Common myeloid progenitor, CD34-positive (primary cell): Measurements from ENCODE around the gene CFAP61.
"Not testable (repeated sequence)": the region's sequence is repeated elsewhere in the genome, so short reads cannot be mapped to it uniquely, and the experiment has no call there.

Experiments used
- CTCF ChIA-PET: fragments of 350-600 bp; sonication (Branson Sonifier 250); formaldehyde crosslinking; loops from one replicate; lab custom pipeline; 2021; ENCODE audit warnings: antibody characterized with exemption; lab: Charles Lee
- POLR2A ChIA-PET: fragments of 350-600 bp; sonication (Branson Sonifier 250); formaldehyde crosslinking; loops from one replicate; lab custom pipeline; 2021; ENCODE audit warnings: antibody characterized with exemption; lab: Charles Lee
- DNase-seq, 3 donors: peaks; one replicate each; pipeline versions ENCODE4 v3.0.0 to v3.0.0-alpha.2; 2013
- H3K27ac ChIP-seq, 2 experiments: 1 replicate in 1 of 2; 2 replicates in 1 of 2; pipeline ENCODE4 v1.7.0; 2013; ENCODE audit warnings: inconsistent platforms in 2 of 2, low read length in 2 of 2, mild to moderate bottlenecking in 2 of 2, low read depth in 1 of 2, moderate library complexity in 1 of 2; ENCODE audit not compliant: severe bottlenecking in 2 of 2, insufficient read depth in 1 of 2, poor library complexity in 1 of 2
- H3K27me3 ChIP-seq, 5 experiments: replicated peaks in 2 of 5; 1 replicate in 3 of 5; 2 replicates in 2 of 5; pipeline versions ENCODE4 v1.6.1 to v1.7.0; 2013; ENCODE audit warnings: low read length in 4 of 5, mild to moderate bottlenecking in 2 of 5, moderate library complexity in 2 of 5, inconsistent platforms in 1 of 5; ENCODE audit not compliant: insufficient read depth in 5 of 5, control insufficient read depth in 4 of 5
- H3K36me3 ChIP-seq, 4 experiments: 1 replicate in 2 of 4; 2 replicates in 2 of 4; pipeline versions ENCODE4 v1.6.1 to v1.7.0; 2013; ENCODE audit warnings: low read length in 3 of 4, control low read depth in 1 of 4, mild to moderate bottlenecking in 1 of 4; ENCODE audit not compliant: control insufficient read depth in 4 of 4, insufficient read depth in 4 of 4
- H3K4me1 ChIP-seq, 4 experiments: 1 replicate in 3 of 4; 2 replicates in 1 of 4; pipeline versions ENCODE4 v1.6.1 to v1.7.1; 2013; ENCODE audit warnings: low read length in 3 of 4, mild to moderate bottlenecking in 3 of 4, control low read depth in 1 of 4, inconsistent platforms in 1 of 4, moderate library complexity in 1 of 4; ENCODE audit not compliant: control insufficient read depth in 4 of 4, insufficient read depth in 4 of 4; ENCODE audit errors: control extremely low read depth in 1 of 4
- H3K4me3 ChIP-seq, 7 experiments: 1 replicate in 4 of 7; 2 replicates in 3 of 7; pipeline versions ENCODE4 v1.5.1 to v1.7.0; 2013; ENCODE audit warnings: mild to moderate bottlenecking in 7 of 7, low read length in 6 of 7, moderate library complexity in 6 of 7, inconsistent platforms in 2 of 7, low read depth in 2 of 7, control low read depth in 1 of 7; ENCODE audit not compliant: insufficient read depth in 4 of 7, control insufficient read depth in 1 of 7; ENCODE audit errors: extremely low read depth in 1 of 7
- H3K9me3 ChIP-seq, 5 experiments: 1 replicate in 4 of 5; 2 replicates in 1 of 5; pipeline versions ENCODE4 v1.6.1 to v1.7.1; 2013; ENCODE audit warnings: low read length in 4 of 5, mild to moderate bottlenecking in 2 of 5, inconsistent platforms in 1 of 5, low read depth in 1 of 5, moderate library complexity in 1 of 5; ENCODE audit not compliant: control insufficient read depth in 4 of 5, insufficient read depth in 2 of 5; ENCODE audit errors: control extremely low read depth in 1 of 5
- WGBS: methylation state at CpG from one replicate; pipeline ENCODE4 v1.1.5; 2013; ENCODE audit not compliant: insufficient coverage; 5-methylcytosine and 5-hydroxymethylcytosine counted together

The CFAP61 gene

GRCh38 chr20:20231528-20232298 lies 179.4 kb downstream of the CFAP61 start:
- H3K9me3 ChIP-seq, result peaks cover 0 to 2% (median 0%) of the 10 kb centered on the region in 5 experiments
- WGBS, result 71% methylated on average over 7 of the region's 11 CpGs
- H3K4me1 ChIP-seq, result peaks cover 0 to 8% (median 2%) of the 10 kb centered on the region in 4 experiments
- no peaks in the 10 kb centered on the region for H3K36me3 ChIP-seq
- no peak for DNase-seq
- no peak overlapping the region for H3K27ac ChIP-seq
- peaks cover 0 to 6% (median 0%) of the 10 kb centered on the region in 5 experiments for H3K27me3 ChIP-seq
- ChIA-PET CTCF (interaction anchor here (1.1 to 1.6 kb wide), 2 partner anchors 8 to 148 kb away, joined by 3 to 4 read pairs; no protein-coding TSS in a partner anchor), POLR2A (no interaction called here)
- H3K4me3 ChIP-seq, result no peak overlapping the region

- no peaks in the 10 kb centered on the region for H3K9me3 ChIP-seq
- peak; percentile 74 to 91 (median 90) for DNase-seq
- peaks cover 0 to 8% (median 2%) of the 10 kb centered on the region in 4 experiments for H3K4me1 ChIP-seq
- H3K4me3 ChIP-seq, result no peak overlapping the region
- ChIA-PET POLR2A (no interaction called here), CTCF (no interaction called here)
- H3K36me3 ChIP-seq, result no peaks in the 10 kb centered on the region
- no peak overlapping the region for H3K27ac ChIP-seq
- WGBS, result 74% methylated on average over 13 of the region's 19 CpGs
- peaks cover 0 to 6% (median 0%) of the 10 kb centered on the region in 5 experiments for H3K27me3 ChIP-seq
These were observed 180.7 kb downstream of the CFAP61 start for GRCh38 chr20:20233041-20233514.

- no peak overlapping the region for H3K4me3 ChIP-seq
- WGBS, result 90% methylated on average over 2 of the region's 4 CpGs
- H3K27ac ChIP-seq, result no peak overlapping the region
- H3K27me3 ChIP-seq, result peaks cover 0 to 2% (median 0%) of the 10 kb centered on the region in 5 experiments
- no peaks in the 10 kb centered on the region for H3K36me3 ChIP-seq
- CTCF ChIA-PET, result interaction anchor here (2.0 to 2.8 kb wide), 2 partner anchors 8 to 31 kb away, joined by 5 to 9 read pairs; no protein-coding TSS in a partner anchor
- peaks cover 0 to 8% (median 2%) of the 10 kb centered on the region in 4 experiments for H3K4me1 ChIP-seq
- no peak for DNase-seq
- no peaks in the 10 kb centered on the region for H3K9me3 ChIP-seq
- POLR2A ChIA-PET, result no interaction called here
These were observed 183.3 kb downstream of the CFAP61 start for GRCh38 chr20:20235681-20236080.

- Histone ChIP-seq H3K27ac (no peak overlapping the region), H3K9me3 (no peaks in the 10 kb centered on the region), H3K27me3 (peaks cover 0 to 2% (median 0%) of the 10 kb centered on the region in 5 experiments), H3K4me1 (peaks cover 0 to 3% (median under 1%) of the 10 kb centered on the region in 4 experiments), H3K36me3 (no peaks in the 10 kb centered on the region), H3K4me3 (no peak overlapping the region)
- CTCF ChIA-PET, result interaction anchor here (0.6 to 4.6 kb wide), 12 partner anchors 10 to 212 kb away, joined by 3 to 24 read pairs (median 4); no protein-coding TSS in a partner anchor
- DNase-seq, result peak; percentile 27 to 59 (median 51)
- 49% methylated on average over 4 of the region's 11 CpGs for WGBS
- POLR2A ChIA-PET, result no interaction called here
These were observed 185.0 kb downstream of the CFAP61 start for GRCh38 chr20:20237093-20237959.

GRCh38 chr20:20241976-20242375 lies 189.6 kb downstream of the CFAP61 start:
- Histone ChIP-seq H3K4me1 (no peaks in the 10 kb centered on the region), H3K27ac (no peak overlapping the region), H3K9me3 (peaks cover 0 to 9% (median 3%) of the 10 kb centered on the region in 5 experiments), H3K36me3 (no peaks in the 10 kb centered on the region), H3K4me3 (no peak overlapping the region), H3K27me3 (no peaks in the 10 kb centered on the region)
- ChIA-PET CTCF (no interaction called here), POLR2A (no interaction called here)
- no peak for DNase-seq
- 100% methylated on average over 1 of the region's 1 CpG for WGBS

- H3K27ac ChIP-seq, DNase-seq, H3K36me3 ChIP-seq, H3K9me3 ChIP-seq, H3K27me3 ChIP-seq, POLR2A ChIA-PET, H3K4me3 ChIP-seq, H3K4me1 ChIP-seq: not testable (repeated sequence)
- CTCF ChIA-PET, result interaction anchor here (0.9 kb wide), 1 partner anchor 10 kb away, joined by 3 read pairs; no protein-coding TSS in a partner anchor
- WGBS, result 100% methylated on average over 1 of the region's 1 CpG
These were observed 192.1 kb downstream of the CFAP61 start for GRCh38 chr20:20244384-20244783.
